Measurements from ENCODE around the gene TMEM229B.

The TMEM229B gene

DNA sequence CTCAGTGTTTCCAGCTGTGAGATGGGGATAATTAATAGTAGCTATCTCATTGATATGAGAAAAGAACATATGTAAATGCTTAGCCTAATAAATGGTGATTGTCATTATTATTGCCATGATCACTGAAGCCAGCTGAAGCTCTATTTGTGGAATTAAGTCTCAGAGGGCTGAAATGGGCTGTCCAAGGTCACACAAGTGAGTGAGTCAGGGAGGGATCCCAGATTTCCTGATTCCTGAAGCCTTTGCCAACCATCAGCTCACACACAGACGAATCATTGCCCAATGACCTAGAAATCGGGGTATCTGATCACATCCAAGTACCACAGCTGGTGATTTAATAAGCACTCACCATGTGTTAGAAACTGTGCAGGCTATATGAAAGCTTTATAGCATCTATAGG is 21.6 kb upstream of the TMEM229B start:
- TF ChIP-seq CTCF (IDR thresholded peaks at IDR 0.05) = no peak

GRCh38 chr14:67508956-67509355 is 20.4 kb upstream of the TMEM229B start:
- DNase-seq (ENCODE audit: low spot score) = no peak
- Histone ChIP-seq H3K4me3 (no peak overlapping the region), H3K27ac (no peak overlapping the region)
- TF ChIP-seq CTCF (IDR thresholded peaks at IDR 0.05) = no peak

More for the DNA sequence above, 21.6 kb upstream of the TMEM229B start:
- no peak for DNase-seq (ENCODE audit: low spot score)
- Histone ChIP-seq H3K4me3 (no peak overlapping the region), H3K27ac (no peak overlapping the region)

GRCh38 chr14:67505254-67505653 is 16.7 kb upstream of the TMEM229B start:
- TF ChIP-seq CTCF (IDR thresholded peaks at IDR 0.05) = no peak

GRCh38 chr14:67503331-67503730 is 14.8 kb upstream of the TMEM229B start:
- DNase-seq (ENCODE audit: low spot score) = no peak
- Histone ChIP-seq H3K27ac (no peak overlapping the region), H3K4me3 (no peak overlapping the region)
- TF ChIP-seq CTCF (IDR thresholded peaks at IDR 0.05) = no peak

More at GRCh38 chr14:67505254-67505653, 16.7 kb upstream of the TMEM229B start:
- no peak for DNase-seq (ENCODE audit: low spot score)
- no peak overlapping the region for H3K27ac ChIP-seq
- H3K4me3 ChIP-seq = no peak overlapping the region

DNA sequence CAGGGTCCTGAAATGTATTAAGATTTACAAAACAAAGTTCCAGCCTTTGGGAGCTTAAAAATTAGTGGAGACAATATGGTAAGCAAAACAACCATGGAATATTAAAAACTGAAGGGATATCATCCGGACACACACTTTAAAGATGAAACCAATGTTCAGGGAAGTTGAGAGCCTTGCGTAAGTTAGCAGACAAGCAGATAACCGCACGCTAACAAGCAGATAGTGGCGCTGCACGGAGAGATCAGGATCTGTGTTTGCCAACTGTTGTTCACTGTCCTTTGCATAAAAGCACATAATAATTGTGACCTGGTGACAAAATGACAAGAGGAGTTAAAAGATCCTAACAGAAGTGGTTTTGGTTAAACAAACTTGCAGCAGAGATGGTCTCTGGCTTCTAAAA is 14.3 kb upstream of the TMEM229B start:
- no peak for TF ChIP-seq CTCF (IDR thresholded peaks at IDR 0.05)
- no peak for DNase-seq (ENCODE audit: low spot score)
- no peak overlapping the region for H3K4me3 ChIP-seq
- H3K27ac ChIP-seq = no peak overlapping the region

DNA sequence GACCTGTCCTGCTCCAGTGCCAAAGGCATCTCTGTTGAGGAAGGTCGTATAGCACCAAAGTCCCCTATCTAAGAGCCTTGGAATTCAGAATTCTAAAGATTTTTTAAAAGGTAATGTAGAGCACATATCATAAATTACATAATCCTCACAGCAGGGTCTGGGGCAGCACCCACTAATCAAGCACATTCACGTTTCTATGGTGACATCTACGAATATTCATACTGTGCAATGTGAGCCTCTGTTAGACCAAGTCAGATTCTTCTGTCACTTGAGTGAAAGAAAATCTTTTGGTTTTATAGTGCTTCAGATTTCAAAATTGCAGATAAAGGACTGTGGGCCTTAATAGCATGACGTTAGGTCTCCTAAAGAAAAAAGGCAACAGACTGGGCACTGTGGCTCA is 13.1 kb upstream of the TMEM229B start:
- no peak for TF ChIP-seq CTCF (IDR thresholded peaks at IDR 0.05)
- DNase-seq (ENCODE audit: low spot score) = no peak
- Histone ChIP-seq H3K4me3 (no peak overlapping the region), H3K27ac (no peak overlapping the region)

DNA sequence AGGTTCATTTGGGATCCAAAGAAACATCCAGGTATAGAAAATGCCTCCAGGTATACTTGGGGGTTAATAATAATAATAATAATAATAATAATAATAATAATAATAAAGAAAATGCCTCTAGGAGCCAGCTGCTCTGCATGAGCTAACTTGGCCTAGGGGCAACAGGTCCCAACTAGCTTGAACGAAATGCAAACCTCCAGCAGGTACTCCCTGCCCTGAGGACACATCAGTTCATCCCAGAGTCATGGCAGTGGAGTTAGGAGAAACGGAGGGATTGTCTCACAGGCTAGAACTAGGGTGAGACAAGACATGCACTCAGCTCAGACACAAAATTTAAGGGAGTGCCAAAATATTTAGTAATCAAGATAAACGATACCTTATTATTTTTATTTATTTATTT is 12.5 kb upstream of the TMEM229B start:
- H3K4me3 ChIP-seq = no peak overlapping the region
- DNase-seq (ENCODE audit: low spot score) = no peak
- no peak overlapping the region for H3K27ac ChIP-seq
- no peak for TF ChIP-seq CTCF (IDR thresholded peaks at IDR 0.05)
